ENCODE results near the gene HAPLN1. TPM values are rescaled to one million over a fixed set of nuclear protein-coding genes. Genes with fewer than 3 reads are reported as not detected.

HAPLN1 gene
- total and polyA plus RNA-seq, 10 of the 15 experiments (the other 5 are each of a cell fraction or from before 2014, with no cell fraction given), result 0.05 to 0.21 (median 0.17) TPM; not detected in 2

GRCh38 chr5:83720836-83721537 is at the start of gene HAPLN1 (continued):
- TF ChIP-seq ZNF274 (IDR thresholded peaks at IDR 0.05; ENCODE audit: insufficient read depth, insufficient read length) (no peak), ZNF217 (IDR thresholded peaks at IDR 0.05) (no peak)

GRCh38 chr5:83767409-83767992 is 46.8 kb upstream of the HAPLN1 start:
- in situ Hi-C loops (cut with MboI), result no loop called here
- intact Hi-C loops (cut with micrococcal nuclease; ENCODE audit: unreplicated experiment), result no loop called here

DNA sequence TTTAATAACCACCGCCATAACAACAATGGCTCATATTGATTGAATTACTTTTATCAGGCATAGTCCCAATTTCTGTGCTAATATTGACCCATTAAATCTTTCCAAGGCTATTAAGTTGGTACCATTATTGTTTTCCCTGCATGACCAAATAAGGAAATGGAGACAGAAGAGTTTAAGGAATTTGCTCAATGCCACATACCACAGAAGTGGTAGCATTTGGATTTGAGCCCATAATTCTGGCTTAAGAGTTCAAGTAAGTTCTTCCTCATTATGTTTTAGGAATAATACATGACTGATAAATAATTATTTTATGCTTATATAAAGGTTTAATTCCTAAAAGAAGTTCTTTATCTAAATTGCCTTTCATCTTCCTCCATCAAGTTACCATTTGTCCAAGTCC is 43.4 kb upstream of the HAPLN1 start:
- WGBS (ENCODE audit: insufficient coverage, insufficient replicate concordance, low lambda C conversion rate, missing lambda C conversion rate), result 90% methylated on average over 1 of the region's 1 CpG
- DNase-seq (ENCODE audit: low read depth, low spot score), result no peak
- in situ Hi-C loops (cut with MboI), result no loop called here
- no peak for ATAC-seq
- Histone ChIP-seq H3K27me3 (replicated peaks in 1 of 2; ENCODE audit: control insufficient read depth in 2 of 2, insufficient read depth in 2 of 2, low read length in 1 of 2) (no peaks in the 10 kb centered on the region), H3K79me2 (ENCODE audit: control insufficient read depth, insufficient read depth, low read length) (no peaks in the 10 kb centered on the region), H3K4me1 (ENCODE audit: control insufficient read depth, insufficient read depth, low read length) (no peaks in the 10 kb centered on the region), H4K20me1 (ENCODE audit: control insufficient read depth, insufficient read depth) (no peaks in the 10 kb centered on the region), H2AFZ (ENCODE audit: control insufficient read depth, low read depth, low read length) (no peak overlapping the region), H3K36me3 (ENCODE audit: control insufficient read depth in 2 of 2, insufficient read depth in 2 of 2, low read length in 1 of 2) (no peaks in the 10 kb centered on the region), H3K4me2 (ENCODE audit: control insufficient read depth, insufficient read depth) (no peak overlapping the region), H3K9me3 (replicated peaks; ENCODE audit: control insufficient read depth, insufficient read depth, low read length) (no peaks in the 10 kb centered on the region; the same call in 2 of the 3 replicates), H3K27ac (ENCODE audit: control insufficient read depth, insufficient read depth) (no peak overlapping the region), H3K4me3 (no peak overlapping the region), H3K9ac (ENCODE audit: control insufficient read depth, insufficient read depth, low read length) (no peak overlapping the region)
- no TSS peak for BruUV-seq (replicated peaks)
- POLR2A ChIA-PET, result no interaction called here
- TF ChIP-seq WRNIP1 (IDR thresholded peaks at IDR 0.05; ENCODE audit: borderline replicate concordance, low read depth, low read length) (no peak), YBX1 (IDR thresholded peaks at IDR 0.05) (no peak), TCF3 (IDR thresholded peaks at IDR 0.05; ENCODE audit: borderline replicate concordance, insufficient read depth, low read depth, low read length) (no peak), NR2C1 (IDR thresholded peaks at IDR 0.05) (no peak), ZNF622 (IDR thresholded peaks at IDR 0.05) (no peak), STAT1 (conservative IDR thresholded peaks at IDR 0.05) (no peak), DPF2 (IDR thresholded peaks at IDR 0.05) (no peak)
- intact Hi-C loops (cut with micrococcal nuclease; ENCODE audit: unreplicated experiment), result no loop called here
- SMC1A ChIA-PET (ENCODE audit: uncharacterized antibody, unreplicated experiment), result no interaction called here
- CTCF ChIA-PET, result no interaction called here
- RAD21 ChIA-PET (ENCODE audit: unreplicated experiment), result no interaction called here
- no peak for FAIRE-seq

More at GRCh38 chr5:83767409-83767992, 46.8 kb upstream of the HAPLN1 start:
- WGBS (ENCODE audit: insufficient coverage, insufficient replicate concordance, low lambda C conversion rate, missing lambda C conversion rate), result 29% methylated on average over 3 of the region's 3 CpGs
- Histone ChIP-seq H3K79me2 (ENCODE audit: control insufficient read depth, insufficient read depth, low read length) (no peaks in the 10 kb centered on the region), H3K4me3 (no peak overlapping the region), H3K27me3 (replicated peaks in 1 of 2; ENCODE audit: control insufficient read depth in 2 of 2, insufficient read depth in 2 of 2, low read length in 1 of 2) (no peaks in the 10 kb centered on the region), H3K4me1 (ENCODE audit: control insufficient read depth, insufficient read depth, low read length) (no peaks in the 10 kb centered on the region), H3K27ac (ENCODE audit: control insufficient read depth, insufficient read depth) (no peak overlapping the region), H3K9ac (ENCODE audit: control insufficient read depth, insufficient read depth, low read length) (no peak overlapping the region), H3K4me2 (ENCODE audit: control insufficient read depth, insufficient read depth) (no peak overlapping the region), H3K9me3 (replicated peaks; ENCODE audit: control insufficient read depth, insufficient read depth, low read length) (no peaks in the 10 kb centered on the region; the same call in 2 of the 3 replicates), H4K20me1 (ENCODE audit: control insufficient read depth, insufficient read depth) (no peaks in the 10 kb centered on the region), H3K36me3 (ENCODE audit: control insufficient read depth in 2 of 2, insufficient read depth in 2 of 2, low read length in 1 of 2) (no peaks in the 10 kb centered on the region), H2AFZ (ENCODE audit: control insufficient read depth, low read depth, low read length) (no peak overlapping the region)
- DNase-seq (ENCODE audit: low read depth, low spot score), result no peak
- ChIA-PET POLR2A (no interaction called here), SMC1A (ENCODE audit: uncharacterized antibody, unreplicated experiment) (no interaction called here), CTCF (no interaction called here), RAD21 (ENCODE audit: unreplicated experiment) (interaction anchor here (1.4 kb wide), 1 partner anchor 41 kb away, joined by 3 read pairs; no protein-coding TSS in a partner anchor)
- TF ChIP-seq STAT3 (IDR thresholded peaks at IDR 0.05; ENCODE audit: low read depth, low read length) (no peak), RAD51 (IDR thresholded peaks at IDR 0.05) (no peak)
- no peak for FAIRE-seq
- ATAC-seq, result no peak
- no TSS peak for BruUV-seq (replicated peaks)

All from GM12878 (cell line).